ENCODE data around the gene PHPT1.

Gene PHPT1

GRCh38 chr9:136886610-136887597 is 37.7 kb downstream of the PHPT1 start:
- DNase-seq (ENCODE audit: low read depth): no peak

- DNase-seq (ENCODE audit: low read depth): no peak
Observed at GRCh38 chr9:136888454-136888853, 39.2 kb downstream of the PHPT1 start.

GRCh38 chr9:136889858-136890257 is 40.6 kb downstream of the PHPT1 start:
- no peak for DNase-seq (ENCODE audit: low read depth)

GRCh38 chr9:136890661-136891060 is 41.5 kb downstream of the PHPT1 start:
- DNase-seq (ENCODE audit: low read depth): no peak

- DNase-seq (ENCODE audit: low read depth): no peak
Observed at GRCh38 chr9:136896027-136896426, 46.8 kb downstream of the PHPT1 start.

GRCh38 chr9:136898483-136899100 is 49.4 kb downstream of the PHPT1 start:
- DNase-seq (ENCODE audit: low read depth): no peak

GRCh38 chr9:136899196-136899595 is 50.0 kb downstream of the PHPT1 start:
- DNase-seq (ENCODE audit: low read depth): no peak

- no peak for DNase-seq (ENCODE audit: low read depth)
Observed at GRCh38 chr9:136900556-136900955, 51.3 kb downstream of the PHPT1 start.

All from fibroblast of the conjunctiva (primary cell).